NCI-H1694 (cell line): ENCODE data around the gene TOB1.

Experiments used
- DNase-seq: peaks from one replicate; lab custom pipeline; 2025; lab: John Stamatoyannopoulos, UW

TOB1 gene

GRCh38 chr17:50845240-50846147 lies 20.7 kb downstream of the TOB1 start:
- DNase-seq = no peak

- DNase-seq = no peak
Measured at GRCh38 chr17:50844117-50844700, 21.9 kb downstream of the TOB1 start.

- no peak for DNase-seq
Measured at GRCh38 chr17:50843150-50843905, 22.8 kb downstream of the TOB1 start.

GRCh38 chr17:50842506-50843149 lies 23.5 kb downstream of the TOB1 start:
- no peak for DNase-seq

GRCh38 chr17:50841949-50842354 lies 24.2 kb downstream of the TOB1 start:
- DNase-seq = peak; percentile 83

GRCh38 chr17:50841277-50841948 lies 24.7 kb downstream of the TOB1 start:
- no peak for DNase-seq

GRCh38 chr17:50840311-50840851 lies 25.8 kb downstream of the TOB1 start:
- DNase-seq = no peak

- no peak for DNase-seq
Measured at GRCh38 chr17:50839591-50840310, 26.4 kb downstream of the TOB1 start.

- no peak for DNase-seq
Measured at GRCh38 chr17:50837980-50838954, 27.9 kb downstream of the TOB1 start.

- DNase-seq = no peak
Measured at GRCh38 chr17:50837286-50837979, 28.7 kb downstream of the TOB1 start.

GRCh38 chr17:50836826-50837225 lies 29.3 kb downstream of the TOB1 start:
- no peak for DNase-seq

GRCh38 chr17:50835301-50836234 lies 30.6 kb downstream of the TOB1 start, which contains the start of gene WFIKKN2:
WFIKKN2 (plus strand) TSS chr17:50835586; CDS start chr17:50835938, 352 bp downstream.
- peak; percentile 42 for DNase-seq

GRCh38 chr17:50834429-50835300 lies 31.5 kb downstream of the TOB1 start:
- DNase-seq = peak; percentile 87

GRCh38 chr17:50833510-50834428 lies 32.4 kb downstream of the TOB1 start:
- no peak for DNase-seq

GRCh38 chr17:50832864-50833381 lies 33.2 kb downstream of the TOB1 start:
- no peak for DNase-seq
